Body of pancreas (tissue), 4 donors: Measurements from ENCODE around the gene MYO7B.

Experiments
- POLR2A ChIP-seq, 3 donors: fragments of 450-650 bp; IDR thresholded peaks; one replicate each; pipeline ENCODE4 v1.6.1; 2016; ENCODE audit warnings: antibody characterized with exemption in 3 of 3, mild to moderate bottlenecking in 2 of 3
- TF ChIP-seq, protein P1 (sequence below), 7 experiments: fragments of 450-650 bp in 4 of 7; fragments of 200-600 bp in 3 of 7; sonication (generic) in 3 of 7; IDR thresholded peaks; one replicate each; pipeline ENCODE4 v1.5.1; 2016 to 2019; ENCODE audit warnings: antibody characterized with exemption in 7 of 7

- TF ChIP-seq, protein P1, sequence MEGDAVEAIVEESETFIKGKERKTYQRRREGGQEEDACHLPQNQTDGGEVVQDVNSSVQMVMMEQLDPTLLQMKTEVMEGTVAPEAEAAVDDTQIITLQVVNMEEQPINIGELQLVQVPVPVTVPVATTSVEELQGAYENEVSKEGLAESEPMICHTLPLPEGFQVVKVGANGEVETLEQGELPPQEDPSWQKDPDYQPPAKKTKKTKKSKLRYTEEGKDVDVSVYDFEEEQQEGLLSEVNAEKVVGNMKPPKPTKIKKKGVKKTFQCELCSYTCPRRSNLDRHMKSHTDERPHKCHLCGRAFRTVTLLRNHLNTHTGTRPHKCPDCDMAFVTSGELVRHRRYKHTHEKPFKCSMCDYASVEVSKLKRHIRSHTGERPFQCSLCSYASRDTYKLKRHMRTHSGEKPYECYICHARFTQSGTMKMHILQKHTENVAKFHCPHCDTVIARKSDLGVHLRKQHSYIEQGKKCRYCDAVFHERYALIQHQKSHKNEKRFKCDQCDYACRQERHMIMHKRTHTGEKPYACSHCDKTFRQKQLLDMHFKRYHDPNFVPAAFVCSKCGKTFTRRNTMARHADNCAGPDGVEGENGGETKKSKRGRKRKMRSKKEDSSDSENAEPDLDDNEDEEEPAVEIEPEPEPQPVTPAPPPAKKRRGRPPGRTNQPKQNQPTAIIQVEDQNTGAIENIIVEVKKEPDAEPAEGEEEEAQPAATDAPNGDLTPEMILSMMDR (IDR thresholded peaks at IDR 0.05), result no peak
- TF ChIP-seq POLR2A (IDR thresholded peaks at IDR 0.05), result no peak
Measured at GRCh38 chr2:127576433-127577207, 41.1 kb downstream of the MYO7B start.
